Measurements from ENCODE around the gene NOTO. TPM values are rescaled to one million over a fixed set of nuclear protein-coding genes. Genes with fewer than 3 reads are reported as not detected.
"Not testable (repeated sequence)": the region's sequence is repeated elsewhere in the genome, so short reads cannot be mapped to it uniquely, and the experiment has no call there.

NOTO gene
- total RNA-seq, 1 donor from 2014 or later = not detected

DNA sequence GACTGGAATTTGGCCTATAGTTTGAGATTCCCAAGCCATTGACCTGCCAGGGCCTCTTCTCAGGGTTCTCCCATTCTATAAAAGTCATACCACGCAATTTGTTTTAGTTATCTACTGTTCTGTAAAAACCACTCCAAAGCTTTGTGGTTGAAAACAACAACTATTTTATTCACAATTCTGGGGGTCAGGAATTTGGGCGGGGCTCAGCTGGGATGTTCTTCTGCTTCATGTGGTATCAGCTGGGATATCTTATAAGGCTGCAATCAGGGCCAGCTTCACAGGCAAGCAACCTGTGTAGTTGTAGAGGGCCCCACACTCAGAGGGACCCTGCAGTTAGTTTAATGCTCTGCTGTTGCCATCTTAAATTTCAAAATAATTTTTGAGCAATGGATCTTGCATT is 16.4 kb upstream of the NOTO start:
- Mint-ChIP-seq H3K36me3 (ENCODE audit: low read depth) (no peaks in the 10 kb centered on the region), H3K27ac (no peak overlapping the region), H3K4me3 (no peak overlapping the region), H3K27me3 (peaks cover 30% of the 10 kb centered on the region), H3K4me1 (no peaks in the 10 kb centered on the region), H3K9me3 (peaks cover 2% of the 10 kb centered on the region)
- CTCF ChIA-PET = no interaction called here
- no peak for DNase-seq
- no peak for ATAC-seq (ENCODE audit: low read depth)
- TF ChIP-seq CTCF (IDR thresholded peaks at IDR 0.05) = no peak
- POLR2A ChIA-PET = no interaction called here
- intact Hi-C loops (cut with micrococcal nuclease) = no loop called here

DNA sequence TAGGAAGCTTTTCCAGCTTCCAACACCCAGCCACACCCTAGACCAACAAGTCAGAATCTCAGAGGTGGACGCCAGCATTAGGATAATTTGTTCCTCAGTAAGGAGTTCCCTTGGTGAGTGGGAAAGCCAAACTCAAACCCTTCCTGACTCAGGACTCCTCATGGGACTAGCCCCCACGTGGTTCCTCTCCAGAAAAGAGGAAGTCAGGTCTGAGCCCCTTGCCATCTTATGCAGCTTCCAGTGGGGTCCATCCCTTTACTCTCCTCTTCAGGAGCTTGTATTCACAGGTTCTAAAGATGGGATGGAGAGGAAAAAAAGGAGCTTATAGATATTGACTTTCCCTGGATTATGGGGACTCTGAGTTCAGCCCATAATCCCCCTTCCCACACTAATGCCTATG is 14.8 kb upstream of the NOTO start:
- POLR2A ChIA-PET = no interaction called here
- ATAC-seq (ENCODE audit: low read depth) (no peak), DNase-seq (no peak)
- no peak overlapping the region for H3K27ac Mint-ChIP-seq
- no peak overlapping the region for H3K4me3 Mint-ChIP-seq
- intact Hi-C loops (cut with micrococcal nuclease) = no loop called here
- H3K36me3 Mint-ChIP-seq (ENCODE audit: low read depth) = no peaks in the 10 kb centered on the region
- TF ChIP-seq CTCF (IDR thresholded peaks at IDR 0.05) = no peak
- CTCF ChIA-PET = interaction anchor here (1.3 kb wide), 1 partner anchor 10 kb away, joined by 7 read pairs; no protein-coding TSS in a partner anchor
- H3K9me3 Mint-ChIP-seq = peaks cover 2% of the 10 kb centered on the region
- H3K4me1 Mint-ChIP-seq = no peaks in the 10 kb centered on the region
- H3K27me3 Mint-ChIP-seq = peaks cover 28% of the 10 kb centered on the region

- peaks cover 6% of the 10 kb centered on the region for H3K4me1 Mint-ChIP-seq
- ChIA-PET POLR2A (no interaction called here), CTCF (no interaction called here)
- no peaks in the 10 kb centered on the region for H3K36me3 Mint-ChIP-seq (ENCODE audit: low read depth)
- ATAC-seq (ENCODE audit: low read depth) (no peak), DNase-seq (no peak)
- no peak overlapping the region for H3K27ac Mint-ChIP-seq
- H3K27me3 Mint-ChIP-seq = peaks cover 44% of the 10 kb centered on the region
- peaks cover 2% of the 10 kb centered on the region for H3K9me3 Mint-ChIP-seq
- H3K4me3 Mint-ChIP-seq = no peak overlapping the region
- TF ChIP-seq CTCF (IDR thresholded peaks at IDR 0.05) = no peak
- intact Hi-C loops (cut with micrococcal nuclease) = no loop called here
These were observed 4.8 kb upstream of the NOTO start for GRCh38 chr2:73197579-73197978.

DNA sequence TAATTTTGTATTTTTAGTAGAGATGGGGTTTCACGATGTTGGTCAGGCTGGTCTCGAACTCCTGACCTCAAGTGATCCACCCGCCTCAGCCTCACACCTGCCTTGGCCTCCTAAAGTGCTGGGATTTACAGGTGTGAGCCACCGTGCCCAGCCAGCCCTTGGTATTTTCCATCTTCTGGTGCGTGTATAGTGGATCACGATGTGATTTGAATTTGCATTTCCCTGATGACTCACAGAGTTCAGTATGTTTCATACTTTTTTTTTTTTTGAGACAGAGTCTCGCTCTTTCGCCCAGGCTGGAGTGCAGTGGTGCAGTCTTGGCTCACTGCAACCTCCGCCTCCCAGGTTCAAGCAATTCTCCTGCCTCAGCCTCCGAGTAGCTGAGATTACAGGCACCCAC is 2.1 kb upstream of the NOTO start:
- peaks cover 54% of the 10 kb centered on the region for H3K27me3 Mint-ChIP-seq
- intact Hi-C loops (cut with micrococcal nuclease) = not testable (repeated sequence)

DNA sequence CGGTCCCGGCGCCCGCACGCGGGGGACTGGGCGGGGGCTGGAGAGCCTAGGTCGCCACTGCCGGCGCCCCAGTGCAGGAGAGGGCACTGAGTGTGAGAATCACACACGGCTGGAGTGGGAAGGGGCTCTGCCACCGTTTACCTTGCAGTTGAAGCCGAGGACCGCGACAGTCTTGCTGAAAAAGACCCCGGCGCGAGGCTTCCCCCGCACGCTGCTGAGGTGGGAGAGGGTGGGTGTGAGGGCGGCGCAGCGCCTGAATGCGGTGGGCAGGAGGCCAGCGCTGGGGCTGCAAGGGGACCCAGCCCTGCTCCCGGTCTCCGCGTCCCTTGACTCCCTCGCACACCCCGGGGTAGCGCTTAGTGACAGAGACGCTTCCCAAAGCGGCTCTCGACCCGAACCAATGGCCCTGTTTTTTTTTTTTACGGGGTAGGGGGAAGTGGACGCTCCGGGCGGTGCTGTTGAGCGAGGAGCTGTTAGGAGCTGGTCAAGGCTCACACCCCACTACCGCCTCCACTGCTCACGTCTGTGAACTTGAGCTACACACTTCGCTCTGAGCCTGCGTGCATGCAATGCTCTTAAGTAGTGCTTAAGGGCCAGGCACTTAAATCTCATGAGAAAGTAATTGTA is 794 bp downstream of the NOTO start:
- Mint-ChIP-seq H3K9me3 (no peaks in the 10 kb centered on the region), H3K27ac (no peak overlapping the region), H3K27me3 (peaks cover 45% of the 10 kb centered on the region), H3K4me1 (peaks cover 9% of the 10 kb centered on the region), H3K36me3 (ENCODE audit: low read depth) (no peaks in the 10 kb centered on the region), H3K4me3 (peak overlapping the region; percentile 28)
- no peak for TF ChIP-seq CTCF (IDR thresholded peaks at IDR 0.05)
- DNase-seq (no peak), ATAC-seq (ENCODE audit: low read depth) (no peak)
- ChIA-PET CTCF (no interaction called here), POLR2A (interaction anchor here (0.9 kb wide), 1 partner anchor 9 kb away, joined by 4 read pairs; no protein-coding TSS in a partner anchor)
- intact Hi-C loops (cut with micrococcal nuclease) = no loop called here

More for the DNA sequence above, 2.1 kb upstream of the NOTO start:
- H3K4me3 Mint-ChIP-seq; H3K4me1 Mint-ChIP-seq; DNase-seq; H3K27ac Mint-ChIP-seq; POLR2A ChIA-PET; H3K9me3 Mint-ChIP-seq; CTCF ChIA-PET; H3K36me3 Mint-ChIP-seq (ENCODE audit: low read depth); ATAC-seq (ENCODE audit: low read depth): not testable (repeated sequence)

DNA sequence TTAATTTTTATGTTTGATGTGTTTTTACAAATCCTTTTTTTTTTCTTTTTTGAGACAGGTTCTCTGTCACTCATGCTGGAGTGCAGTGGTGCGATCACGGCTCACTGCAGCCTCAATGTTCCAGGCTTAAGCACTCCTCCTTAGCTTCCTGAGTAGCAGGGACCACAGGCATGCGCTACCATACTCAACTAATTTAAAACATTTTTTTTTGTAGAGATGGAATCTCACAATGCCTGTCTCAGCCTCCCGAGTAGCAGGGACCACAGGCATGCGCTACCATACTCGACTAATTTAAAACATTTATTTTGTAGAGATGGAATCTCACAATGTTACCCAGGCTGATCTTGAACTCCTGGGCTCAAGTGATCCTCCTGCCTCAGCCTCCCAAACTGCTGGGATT is 3.2 kb downstream of the NOTO start:
- no peak for TF ChIP-seq CTCF (IDR thresholded peaks at IDR 0.05)
- POLR2A ChIA-PET = no interaction called here
- Mint-ChIP-seq H3K4me3 (no peak overlapping the region), H3K36me3 (ENCODE audit: low read depth) (no peaks in the 10 kb centered on the region), H3K27me3 (peaks cover 41% of the 10 kb centered on the region), H3K9me3 (no peaks in the 10 kb centered on the region), H3K4me1 (peaks cover 9% of the 10 kb centered on the region), H3K27ac (no peak overlapping the region)
- intact Hi-C loops (cut with micrococcal nuclease) = no loop called here
- no peak for ATAC-seq (ENCODE audit: low read depth)
- CTCF ChIA-PET = no interaction called here
- no peak for DNase-seq
